T-helper 1 cell treated with Interleukin-12 subunit alpha and Interleukin-12 subunit beta and Interleukin-4 antibody, amounts not matched to agents 30 ng/mL and 1 ng/mL, for 36 hours (primary cell): Measurements from ENCODE around the gene FNDC8. TPM values are rescaled to one million over a fixed set of nuclear protein-coding genes. Genes with fewer than 3 reads are reported as not detected.

Experiments
- intact Hi-C: fragments of 100-400 bp; cut with micrococcal nuclease; formaldehyde crosslinking; loops from one replicate; pipeline ENCODE4 v1.15.1; 2024
- total RNA-seq: library from RNA; stranded (reverse); gene quantifications from 2 replicates; pipeline ENCODE4 v1.2.3, GENCODE V29; 2022

FNDC8 gene
- total RNA-seq: 0.15 TPM in 1 of 2 replicates, not detected in the other

- intact Hi-C loops: no loop called here
Measured at GRCh38 chr17:35121315-35121714, at the start of gene FNDC8. Gene FNDC8 (plus strand): TSS chr17:35121615. CDS start chr17:35121694, 79 bp downstream.

- intact Hi-C loops: loop anchor here (1.0 kb wide), 2 partner anchors 8 to 10 kb away; partner anchors contain the start of gene RFFL
Measured at GRCh38 chr17:35073183-35073790, 48.1 kb upstream of the FNDC8 start.

GRCh38 chr17:35073991-35074627 lies 47.3 kb upstream of the FNDC8 start:
- intact Hi-C loops: loop anchor here (1.0 kb wide), 2 partner anchors 7 to 11 kb away; partner anchors contain the start of gene RFFL

GRCh38 chr17:35074711-35075707 lies 46.4 kb upstream of the FNDC8 start:
- intact Hi-C loops: no loop called here

GRCh38 chr17:35076874-35077273 lies 44.5 kb upstream of the FNDC8 start:
- intact Hi-C loops: no loop called here

GRCh38 chr17:35079547-35080423 lies 41.6 kb upstream of the FNDC8 start:
- intact Hi-C loops: loop anchor here (1.0 to 2.0 kb wide), 3 partner anchors 9 to 57 kb away; partner anchors contain the start of gene RFFL

- intact Hi-C loops: loop anchor here (1.0 to 2.0 kb wide), 3 partner anchors 8 to 58 kb away; partner anchors contain the start of gene RFFL
Measured at GRCh38 chr17:35080536-35080935, 40.9 kb upstream of the FNDC8 start.

GRCh38 chr17:35081638-35082037 lies 39.8 kb upstream of the FNDC8 start:
- intact Hi-C loops: loop anchor here (1.0 to 2.0 kb wide), 3 partner anchors 8 to 59 kb away; partner anchors contain the start of gene RFFL

- intact Hi-C loops: no loop called here
Measured at GRCh38 chr17:35082073-35082657, 39.2 kb upstream of the FNDC8 start.

GRCh38 chr17:35083071-35083470 lies 38.3 kb upstream of the FNDC8 start:
- intact Hi-C loops: no loop called here

GRCh38 chr17:35084987-35085386 lies 36.4 kb upstream of the FNDC8 start:
- intact Hi-C loops: no loop called here

GRCh38 chr17:35086164-35086563 lies 35.3 kb upstream of the FNDC8 start:
- intact Hi-C loops: no loop called here

GRCh38 chr17:35086931-35087573 lies 34.4 kb upstream of the FNDC8 start:
- intact Hi-C loops: no loop called here

- intact Hi-C loops: loop anchor here (1.0 to 2.0 kb wide), 5 partner anchors 8 to 499 kb away; partner anchors contain the start of genes AP2B1, RFFL and SLFN13
Measured at GRCh38 chr17:35087731-35088355, 33.6 kb upstream of the FNDC8 start.

GRCh38 chr17:35088356-35088880 lies 33.0 kb upstream of the FNDC8 start:
- intact Hi-C loops: loop anchor here (1.0 to 2.0 kb wide), 5 partner anchors 8 to 498 kb away; partner anchors contain the start of genes AP2B1, RFFL and SLFN13

- intact Hi-C loops: loop anchor here (1.0 to 2.0 kb wide), 13 partner anchors 9 to 720 kb away; partner anchors contain the start of genes AP2B1, CCT6B, RAD51D and RFFL
Measured at GRCh38 chr17:35088881-35089585, 32.4 kb upstream of the FNDC8 start.

- intact Hi-C loops: loop anchor here (1.0 to 2.0 kb wide), 9 partner anchors 30 to 720 kb away; partner anchors contain the start of genes AP2B1, CCT6B, RAD51D and TAF15
Measured at GRCh38 chr17:35089586-35090296, 31.7 kb upstream of the FNDC8 start.
